Caco-2 (cell line): ENCODE results near the gene SPOCK3. TPM values are rescaled to one million over a fixed set of nuclear protein-coding genes. Genes with fewer than 3 reads are reported as not detected.

Source experiments
- BruUV-seq: library from RNA; stranded (reverse); fragments of 400-500 nt; replicated peaks from 2 replicates; lab custom pipeline; 2021; lab: Mats Ljungman, UMichigan
- CTCF ChIA-PET: fragments of 300-600 bp; sonication (Branson Sonifier 250); formaldehyde crosslinking; loops from one replicate; lab custom pipeline; 2022; ENCODE audit warnings: antibody characterized with exemption; lab: Charles Lee
- POLR2A ChIA-PET: fragments of 300-600 bp; sonication (Branson Sonifier 250); formaldehyde crosslinking; loops from one replicate; lab custom pipeline; 2022; ENCODE audit warnings: antibody characterized with exemption; lab: Charles Lee
- DNase-seq, 2 experiments: peaks; one replicate each; pipeline versions ENCODE4 v3.0.0 to v3.0.0-alpha.2; 2020 to 2022
- H3K27me3 ChIP-seq: replicated peaks from 2 replicates; pipeline ENCODE4 v1.6.0; 2011; ENCODE audit warnings: low read length; ENCODE audit not compliant: control insufficient read depth, insufficient read depth
- H3K36me3 ChIP-seq: 2 replicates; pipeline ENCODE4 v1.5.1; 2011; ENCODE audit warnings: low read length; ENCODE audit not compliant: control insufficient read depth, insufficient read depth
- H3K4me1 ChIP-seq: fragments of 250-450 bp; sonication (Bioruptor Pico); 2 replicates; pipeline ENCODE4 v1.5.1; 2020; ENCODE audit warnings: mild to moderate bottlenecking
- H3K4me3 ChIP-seq: 2 replicates; pipeline ENCODE4 v1.5.1; 2011; ENCODE audit warnings: low read depth, mild to moderate bottlenecking, control low read depth, low read length
- H3K9me3 ChIP-seq: fragments of 250-450 bp; sonication (Bioruptor Pico); 2 replicates; pipeline ENCODE4 v1.5.1; 2020; ENCODE audit warnings: mild to moderate bottlenecking, moderate library complexity
- H3K27ac Mint-ChIP-seq: one replicate; pipeline ENCODE4 v1.8.0; 2022; ENCODE audit warnings: mixed read lengths; ENCODE audit not compliant: unreplicated experiment
- H3K27me3 Mint-ChIP-seq: one replicate; pipeline ENCODE4 v1.8.0; 2022; ENCODE audit warnings: mixed read lengths; ENCODE audit not compliant: insufficient read depth, unreplicated experiment
- H3K36me3 Mint-ChIP-seq: one replicate; pipeline ENCODE4 v1.8.0; 2022; ENCODE audit warnings: mild to moderate bottlenecking, mixed read lengths; ENCODE audit not compliant: insufficient read depth, unreplicated experiment
- H3K4me1 Mint-ChIP-seq: one replicate; pipeline ENCODE4 v1.8.0; 2022; ENCODE audit warnings: low read depth, mixed read lengths; ENCODE audit not compliant: unreplicated experiment
- H3K4me3 Mint-ChIP-seq: one replicate; pipeline ENCODE4 v1.8.0; 2022; ENCODE audit warnings: mild to moderate bottlenecking, moderate library complexity, mixed read lengths; ENCODE audit not compliant: unreplicated experiment
- H3K9me3 Mint-ChIP-seq: one replicate; pipeline ENCODE4 v1.8.0; 2022; ENCODE audit warnings: mixed read lengths; ENCODE audit not compliant: unreplicated experiment
- intact Hi-C: fragments of 100-400 bp; cut with micrococcal nuclease; formaldehyde crosslinking; loops from one replicate; pipeline ENCODE4 v1.10.0; 2022; ENCODE audit not compliant: unreplicated experiment
- total RNA-seq: library from RNA; stranded (reverse); gene quantifications from 2 replicates; pipeline ENCODE4 v1.2.3, GENCODE V29; 2022
- TF ChIP-seq, protein P1 (sequence below), 2 experiments: fragments of 200-600 bp in 1 of 2; IDR thresholded peaks; 1 replicate in 1 of 2; 2 replicates in 1 of 2; pipeline versions ENCODE4 v1.5.1 to v1.8.0; 2011 to 2022; ENCODE audit warnings: antibody characterized with exemption in 1 of 2, control low read depth in 1 of 2, inconsistent platforms in 1 of 2, low read depth in 1 of 2, low read length in 1 of 2, mild to moderate bottlenecking in 1 of 2, moderate library complexity in 1 of 2; ENCODE audit not compliant: insufficient read depth in 1 of 2, severe bottlenecking in 1 of 2, unreplicated experiment in 1 of 2

SPOCK3 gene
- total RNA-seq, 1 experiment from 2014 or later: 1.3 TPM

GRCh38 chr4:167150587-167150986 is 83.7 kb downstream of the SPOCK3 start:
- Mint-ChIP-seq H3K4me1 (no peaks in the 10 kb centered on the region), H3K27me3 (peaks cover 4% of the 10 kb centered on the region), H3K27ac (no peak overlapping the region), H3K4me3 (no peak overlapping the region), H3K36me3 (no peaks in the 10 kb centered on the region), H3K9me3 (no peaks in the 10 kb centered on the region)
- no peak for DNase-seq
- BruUV-seq: no TSS peak
- ChIA-PET POLR2A (no interaction called here), CTCF (no interaction called here)
- no peak overlapping the region for H3K4me3 ChIP-seq
- no peaks in the 10 kb centered on the region for H3K36me3 ChIP-seq
- intact Hi-C loops: no loop called here
- no peaks in the 10 kb centered on the region for H3K9me3 ChIP-seq
- H3K4me1 ChIP-seq: no peaks in the 10 kb centered on the region
- TF ChIP-seq, protein P1, sequence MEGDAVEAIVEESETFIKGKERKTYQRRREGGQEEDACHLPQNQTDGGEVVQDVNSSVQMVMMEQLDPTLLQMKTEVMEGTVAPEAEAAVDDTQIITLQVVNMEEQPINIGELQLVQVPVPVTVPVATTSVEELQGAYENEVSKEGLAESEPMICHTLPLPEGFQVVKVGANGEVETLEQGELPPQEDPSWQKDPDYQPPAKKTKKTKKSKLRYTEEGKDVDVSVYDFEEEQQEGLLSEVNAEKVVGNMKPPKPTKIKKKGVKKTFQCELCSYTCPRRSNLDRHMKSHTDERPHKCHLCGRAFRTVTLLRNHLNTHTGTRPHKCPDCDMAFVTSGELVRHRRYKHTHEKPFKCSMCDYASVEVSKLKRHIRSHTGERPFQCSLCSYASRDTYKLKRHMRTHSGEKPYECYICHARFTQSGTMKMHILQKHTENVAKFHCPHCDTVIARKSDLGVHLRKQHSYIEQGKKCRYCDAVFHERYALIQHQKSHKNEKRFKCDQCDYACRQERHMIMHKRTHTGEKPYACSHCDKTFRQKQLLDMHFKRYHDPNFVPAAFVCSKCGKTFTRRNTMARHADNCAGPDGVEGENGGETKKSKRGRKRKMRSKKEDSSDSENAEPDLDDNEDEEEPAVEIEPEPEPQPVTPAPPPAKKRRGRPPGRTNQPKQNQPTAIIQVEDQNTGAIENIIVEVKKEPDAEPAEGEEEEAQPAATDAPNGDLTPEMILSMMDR (IDR thresholded peaks at IDR 0.05; ENCODE audit: insufficient read depth in 1 of 2, low read depth in 1 of 2, low read length in 1 of 2, severe bottlenecking in 1 of 2, unreplicated experiment in 1 of 2): no peak
- H3K27me3 ChIP-seq: no peaks in the 10 kb centered on the region

DNA sequence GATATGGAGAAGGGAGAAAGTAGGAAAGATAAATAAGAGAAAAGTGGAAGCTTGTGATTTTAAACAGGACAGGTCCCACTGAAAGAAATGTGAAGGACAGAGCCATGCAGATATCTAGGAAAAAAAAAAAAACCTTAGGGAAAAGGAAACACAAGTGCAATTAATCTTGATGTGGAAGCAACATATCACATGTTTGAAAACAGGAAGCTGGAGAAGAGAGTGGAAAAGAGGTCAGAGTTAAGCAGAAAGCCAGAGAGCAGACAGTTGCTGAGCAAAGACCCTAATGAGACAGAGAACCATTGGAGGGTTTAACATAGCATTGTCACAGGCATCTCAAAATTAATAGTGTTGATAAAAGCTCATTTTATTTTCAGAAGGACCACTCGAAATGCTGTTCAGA is 89.7 kb downstream of the SPOCK3 start:
- POLR2A ChIA-PET: no interaction called here
- no peak overlapping the region for H3K4me3 Mint-ChIP-seq
- no peaks in the 10 kb centered on the region for H3K36me3 Mint-ChIP-seq
- CTCF ChIA-PET: no interaction called here
- BruUV-seq: no TSS peak
- DNase-seq: no peak
- Histone ChIP-seq H3K36me3 (no peaks in the 10 kb centered on the region), H3K9me3 (no peaks in the 10 kb centered on the region), H3K4me3 (no peak overlapping the region), H3K4me1 (no peaks in the 10 kb centered on the region), H3K27me3 (no peaks in the 10 kb centered on the region)
- peaks cover 4% of the 10 kb centered on the region for H3K27me3 Mint-ChIP-seq
- intact Hi-C loops: no loop called here
- TF ChIP-seq, protein P1 (IDR thresholded peaks at IDR 0.05; ENCODE audit: insufficient read depth in 1 of 2, low read depth in 1 of 2, low read length in 1 of 2, severe bottlenecking in 1 of 2, unreplicated experiment in 1 of 2): no peak
- no peaks in the 10 kb centered on the region for H3K4me1 Mint-ChIP-seq
- no peaks in the 10 kb centered on the region for H3K9me3 Mint-ChIP-seq
- no peak overlapping the region for H3K27ac Mint-ChIP-seq

DNA sequence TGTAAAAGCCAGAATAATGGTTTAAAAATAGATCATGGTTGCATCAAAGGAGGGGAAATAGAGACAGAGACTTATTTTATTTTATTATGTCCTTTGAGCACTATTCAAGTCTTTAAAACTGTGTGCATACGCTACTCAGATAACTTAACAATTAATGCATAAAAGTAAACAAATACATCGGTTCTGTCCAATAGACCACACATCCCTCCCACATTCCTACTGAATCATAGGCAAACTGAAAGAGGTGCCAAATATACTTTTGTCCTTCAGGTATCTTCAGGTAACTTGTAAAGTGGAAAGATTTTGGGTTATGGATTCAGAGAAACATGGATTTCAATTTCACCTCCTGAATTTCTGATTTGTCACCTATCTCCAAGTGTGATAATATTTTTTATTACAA is 91.3 kb downstream of the SPOCK3 start:
- BruUV-seq: no TSS peak
- TF ChIP-seq, protein P1 (IDR thresholded peaks at IDR 0.05; ENCODE audit: insufficient read depth in 1 of 2, low read depth in 1 of 2, low read length in 1 of 2, severe bottlenecking in 1 of 2, unreplicated experiment in 1 of 2): no peak
- H3K9me3 Mint-ChIP-seq: no peaks in the 10 kb centered on the region

More for the DNA sequence above, 91.3 kb downstream of the SPOCK3 start:
- no peaks in the 10 kb centered on the region for H3K9me3 ChIP-seq
- POLR2A ChIA-PET: no interaction called here
- no peak overlapping the region for H3K27ac Mint-ChIP-seq
- no peak overlapping the region for H3K4me3 Mint-ChIP-seq
- H3K36me3 ChIP-seq: no peaks in the 10 kb centered on the region
- H3K4me1 ChIP-seq: no peaks in the 10 kb centered on the region
- H3K4me1 Mint-ChIP-seq: no peaks in the 10 kb centered on the region
- no peak for DNase-seq
- no peaks in the 10 kb centered on the region for H3K27me3 ChIP-seq
- CTCF ChIA-PET: no interaction called here
- no peak overlapping the region for H3K4me3 ChIP-seq
- intact Hi-C loops: no loop called here
- H3K36me3 Mint-ChIP-seq: no peaks in the 10 kb centered on the region
- peaks cover 4% of the 10 kb centered on the region for H3K27me3 Mint-ChIP-seq
